IMR-90 (cell line): ENCODE data around the gene PROSER2. TPM values are rescaled to one million over a fixed set of nuclear protein-coding genes. Genes with fewer than 3 reads are reported as not detected.

ENCODE experiments used
- ATAC-seq: fragments of 200-7000 bp; cut with Tn5 transposase; 2 replicates; pipeline ENCODE4 v1.9.1; 2020; ENCODE audit warnings: low read depth, mild to moderate bottlenecking, moderate library complexity
- BruUV-seq: library from RNA; stranded (reverse); fragments of 400-500 nt; replicated peaks from 2 replicates; lab custom pipeline; 2021; lab: Mats Ljungman, UMichigan
- CTCF ChIA-PET: fragments of 300-600 bp; formaldehyde crosslinking; extraction: SDS; loops from one replicate; lab custom pipeline; 2021; ENCODE audit warnings: antibody characterized with exemption; lab: Yijun Ruan, JAX
- POLR2A ChIA-PET: fragments of 300-600 bp; sonication (Branson Sonifier 250); formaldehyde crosslinking; loops from one replicate; lab custom pipeline; 2022; ENCODE audit warnings: antibody characterized with exemption; ENCODE audit not compliant: unreplicated experiment; lab: Charles Lee
- DNase-seq: peaks from one replicate; pipeline ENCODE4 v3.0.0; 2013
- H2AFZ ChIP-seq: replicated peaks from 2 replicates; pipeline ENCODE3; 2013; ENCODE audit warnings: low read length, mild to moderate bottlenecking; ENCODE audit not compliant: poor library complexity
- H2AK5ac ChIP-seq: 2 replicates; pipeline ENCODE4 v1.6.1; 2013; ENCODE audit warnings: low read depth, low read length, inconsistent platforms
- H2AK9ac ChIP-seq: replicated peaks from 2 replicates; pipeline ENCODE3; 2013; ENCODE audit warnings: mild to moderate bottlenecking, low read depth, low read length, moderate library complexity; ENCODE audit not compliant: poor library complexity
- H2BK120ac ChIP-seq: 2 replicates; pipeline ENCODE4 v1.6.1; 2013; ENCODE audit warnings: low read depth, low read length, inconsistent platforms
- H2BK15ac ChIP-seq: 3 replicates; pipeline ENCODE4 v1.6.1; 2013; ENCODE audit warnings: low read depth, low read length, inconsistent platforms
- H2BK20ac ChIP-seq: 2 replicates; pipeline ENCODE4 v1.6.1; 2013; ENCODE audit warnings: low read depth, mild to moderate bottlenecking, inconsistent platforms, low read length, moderate library complexity
- H2BK5ac ChIP-seq: 2 replicates; pipeline ENCODE4 v1.6.1; 2013; ENCODE audit warnings: mild to moderate bottlenecking, low read depth, low read length, inconsistent platforms; ENCODE audit not compliant: poor library complexity, severe bottlenecking
- H3K14ac ChIP-seq: replicated peaks from 2 replicates; pipeline ENCODE4 v1.6.1; 2013; ENCODE audit warnings: low read depth, low read length, inconsistent platforms
- H3K18ac ChIP-seq: 2 replicates; pipeline ENCODE4 v1.6.1; 2013; ENCODE audit warnings: low read depth, low read length, control low read depth
- H3K23ac ChIP-seq: 2 replicates; pipeline ENCODE4 v1.6.1; 2013; ENCODE audit warnings: low read depth, low read length, inconsistent platforms
- H3K27ac ChIP-seq: 2 replicates; pipeline ENCODE4 v1.5.1; 2013; ENCODE audit warnings: mild to moderate bottlenecking, control low read depth, low read length; ENCODE audit not compliant: insufficient read depth
- H3K27me3 ChIP-seq: 2 replicates; pipeline ENCODE4 v1.6.1; 2013; ENCODE audit warnings: low read length; ENCODE audit not compliant: control insufficient read depth, insufficient read depth
- H3K36me3 ChIP-seq: 2 replicates; pipeline ENCODE4 v1.6.1; 2013; ENCODE audit warnings: low read length, mixed read lengths; ENCODE audit not compliant: control insufficient read depth, insufficient read depth
- H3K4ac ChIP-seq: 2 replicates; pipeline ENCODE4 v1.6.1; 2013; ENCODE audit warnings: low read depth, low read length, inconsistent platforms
- H3K4me1 ChIP-seq: 2 replicates; pipeline ENCODE4 v1.6.1; 2013; ENCODE audit warnings: low read length, mixed read lengths; ENCODE audit not compliant: control insufficient read depth, insufficient read depth
- H3K4me2 ChIP-seq: 2 replicates; pipeline ENCODE4 v1.6.1; 2013; ENCODE audit warnings: low read depth, mild to moderate bottlenecking, control low read depth, low read length, moderate library complexity
- H3K4me3 ChIP-seq: 2 replicates; pipeline ENCODE4 v1.5.1; 2013; ENCODE audit warnings: low read depth, mild to moderate bottlenecking, control low read depth, low read length, moderate library complexity; ENCODE audit not compliant: insufficient read depth
- H3K56ac ChIP-seq: 2 replicates; pipeline ENCODE4 v1.6.1; 2013; ENCODE audit warnings: low read length, inconsistent platforms; ENCODE audit not compliant: insufficient read depth; ENCODE audit errors: extremely low read depth
- H3K79me1 ChIP-seq, 2 experiments: 2 replicates each; pipeline ENCODE4 v1.6.1; 2013; ENCODE audit warnings: low read length in 2 of 2, inconsistent platforms in 1 of 2, low read depth in 1 of 2
- H3K9ac ChIP-seq: 2 replicates; pipeline ENCODE4 v1.6.1; 2013; ENCODE audit warnings: low read depth, low read length, control low read depth
- H3K9me1 ChIP-seq: 2 replicates; pipeline ENCODE4 v1.6.1; 2013; ENCODE audit warnings: low read length, inconsistent platforms; ENCODE audit not compliant: insufficient read depth
- H3K9me3 ChIP-seq: 2 replicates; pipeline ENCODE4 v1.6.1; 2013; ENCODE audit warnings: low read length; ENCODE audit not compliant: control insufficient read depth, insufficient read depth
- H4K20me1 ChIP-seq: 2 replicates; pipeline ENCODE4 v1.6.1; 2013; ENCODE audit warnings: low read length, inconsistent platforms; ENCODE audit not compliant: insufficient read depth
- H4K5ac ChIP-seq: 2 replicates; pipeline ENCODE4 v1.6.1; 2013; ENCODE audit warnings: mild to moderate bottlenecking, low read depth, low read length, control low read depth
- H4K8ac ChIP-seq, 2 experiments: 2 replicates each; pipeline ENCODE4 v1.6.1; 2013; ENCODE audit warnings: low read depth in 2 of 2, low read length in 2 of 2, control low read depth in 1 of 2, inconsistent platforms in 1 of 2
- H4K91ac ChIP-seq: 2 replicates; pipeline ENCODE4 v1.6.1; 2013; ENCODE audit warnings: low read depth, low read length, inconsistent platforms; ENCODE audit not compliant: insufficient read depth
- BHLHE40 ChIP-seq: fragments of 150-350 bp; IDR thresholded peaks from 2 replicates; pipeline ENCODE4 v1.6.1; 2016; ENCODE audit warnings: mild to moderate bottlenecking, low read depth, low read length
- CEBPB ChIP-seq: IDR thresholded peaks from 2 replicates; pipeline ENCODE4 v1.6.1; 2012; ENCODE audit warnings: low read depth, low read length, improper control_type of control experiment
- CHD1 ChIP-seq: IDR thresholded peaks from 2 replicates; pipeline ENCODE4 v1.6.1; 2012; ENCODE audit warnings: low read depth, low read length, improper control_type of control experiment
- CTCF ChIP-seq: conservative IDR thresholded peaks from 2 replicates; pipeline ENCODE4 v1.5.1; 2012; ENCODE audit warnings: mild to moderate bottlenecking, low read depth, low read length, improper control_type of control experiment
- MAFK ChIP-seq: IDR thresholded peaks from 2 replicates; pipeline ENCODE4 v1.6.1; 2012; ENCODE audit warnings: low read depth, low read length, improper control_type of control experiment
- MAZ ChIP-seq: IDR thresholded peaks from 2 replicates; pipeline ENCODE4 v1.6.1; 2012; ENCODE audit warnings: low read depth, mild to moderate bottlenecking, low read length, improper control_type of control experiment, moderate library complexity, borderline replicate concordance
- MXI1 ChIP-seq: IDR thresholded peaks from 2 replicates; pipeline ENCODE4 v1.6.1; 2012; ENCODE audit warnings: low read depth, mild to moderate bottlenecking, low read length, moderate library complexity, borderline replicate concordance
- NFE2L2 ChIP-seq: fragments of 150-350 bp; IDR thresholded peaks from 2 replicates; pipeline ENCODE4 v1.6.1; 2016; ENCODE audit warnings: low read depth, mild to moderate bottlenecking, low read length
- POLR2A ChIP-seq: IDR thresholded peaks from 2 replicates; pipeline ENCODE4 v1.6.1; 2012; ENCODE audit warnings: mild to moderate bottlenecking, low read depth, low read length
- RAD21 ChIP-seq: IDR thresholded peaks from 2 replicates; pipeline ENCODE4 v1.6.1; 2012; ENCODE audit warnings: low read length, improper control_type of control experiment
- RCOR1 ChIP-seq: IDR thresholded peaks from 2 replicates; pipeline ENCODE4 v1.6.1; 2012; ENCODE audit warnings: mild to moderate bottlenecking, low read length, improper control_type of control experiment; ENCODE audit not compliant: insufficient replicate concordance
- RFX5 ChIP-seq: IDR thresholded peaks from 2 replicates; pipeline ENCODE4 v1.8.0; 2012; ENCODE audit warnings: low read depth, mild to moderate bottlenecking, low read length, moderate library complexity
- USF2 ChIP-seq: fragments of 150-350 bp; IDR thresholded peaks from 2 replicates; pipeline ENCODE4 v1.6.1; 2017; ENCODE audit warnings: mild to moderate bottlenecking, antibody characterized with exemption, low read length, low read depth
- WGBS, 2 experiments: methylation state at CpG; one replicate each; pipeline versions ENCODE4 v1.1.5 to v1.1.7; 2013; ENCODE audit warnings: missing lambda C conversion rate in 2 of 2; ENCODE audit not compliant: insufficient read length in 1 of 2; ENCODE audit errors: extremely low coverage in 2 of 2; 5-methylcytosine and 5-hydroxymethylcytosine counted together
- dilution Hi-C: fragments of 300-500 bp; cut with HindIII; formaldehyde crosslinking; loops from one replicate; pipeline ENCODE4 v1.14.3; 2018; ENCODE audit warnings: low sequenced_read_pairs; ENCODE audit not compliant: unreplicated experiment
- in situ Hi-C: fragments of 300-500 bp; cut with MboI; formaldehyde crosslinking; loops from 3 replicates; pipeline ENCODE4 v1.14.3; 2019; ENCODE audit warnings: low sequenced_read_pairs, inconsistent platforms, mixed read lengths
- intact Hi-C: fragments of 100-400 bp; cut with micrococcal nuclease; formaldehyde crosslinking; loops from 2 replicates; pipeline ENCODE4 v1.10.0; 2022
- polyA plus RNA-seq, 3 experiments: library from polyadenylated mRNA; depleted of rRNA; stranded (reverse); fragments of >200 nt; gene quantifications; 2 replicates each; pipeline ENCODE4 v1.2.3, GENCODE V29; 2012; ENCODE audit warnings: low replicate concordance in 1 of 3
- total RNA-seq: library from RNA; depleted of rRNA; stranded (reverse); fragments of >200 nt; gene quantifications from 2 replicates; pipeline ENCODE4 v1.2.3, GENCODE V29; 2012

Gene PROSER2
- total and polyA plus RNA-seq, 2 of the 4 experiments (the other 2 are of a cell fraction), result 1.4 to 2.0 TPM

GRCh38 chr10:11854301-11854700 is 31.1 kb downstream of the PROSER2 start:
- CTCF ChIA-PET, result no interaction called here

More at GRCh38 chr10:11854301-11854700, 31.1 kb downstream of the PROSER2 start:
- Histone ChIP-seq H3K4me3 (no peak overlapping the region), H3K4ac (no peak overlapping the region), H3K4me2 (no peak overlapping the region), H4K20me1 (no peaks in the 10 kb centered on the region), H3K79me1 (peaks cover 0 to 5% of the 10 kb centered on the region in 2 experiments; a peak in 1 of 4 replicates), H3K4me1 (peaks cover 2% of the 10 kb centered on the region; the same call in 1 of the 2 replicates), H2BK120ac (no peak overlapping the region), H3K56ac (no peak overlapping the region), H4K91ac (no peak overlapping the region), H2BK15ac (no peak overlapping the region), H3K9me1 (0 out of 2 replicates have a peak, but pooled peaks cover 4% of the 10 kb centered on the region), H3K14ac (no peak overlapping the region), H3K9ac (no peak overlapping the region), H3K9me3 (no peaks in the 10 kb centered on the region), H3K27ac (no peak overlapping the region), H2AFZ (no peak overlapping the region), H3K36me3 (no peaks in the 10 kb centered on the region; the same call in none of the 2 replicates), H4K5ac (no peak overlapping the region), H3K27me3 (no peaks in the 10 kb centered on the region), H2BK20ac (no peak overlapping the region), H3K18ac (no peak overlapping the region), H2AK9ac (no peak overlapping the region), H2AK5ac (no peak overlapping the region), H2BK5ac (no peak overlapping the region), H4K8ac (no peak overlapping the region), H3K23ac (no peak overlapping the region)
- in situ Hi-C loops (no loop called here), dilution Hi-C loops (no loop called here), intact Hi-C loops (no loop called here)
- no peak for ATAC-seq
- no peak for DNase-seq
- 100% methylated on average over 1 of the region's 6 CpGs; no CpG with 5 or more reads in 1 of the 2 experiments for WGBS, 2 experiments
- no TSS peak for BruUV-seq
- TF ChIP-seq CTCF, result no peak
- no peak for TF ChIP-seq POLR2A
- TF ChIP-seq MAZ, result no peak
- TF ChIP-seq BHLHE40, result no peak
- TF ChIP-seq CHD1, result no peak
- no peak for TF ChIP-seq RAD21
- no peak for TF ChIP-seq NFE2L2
- TF ChIP-seq RFX5, result no peak
- TF ChIP-seq MAFK, result no peak
- TF ChIP-seq CEBPB, result no peak
- no peak for TF ChIP-seq USF2
- TF ChIP-seq MXI1, result no peak
- no peak for TF ChIP-seq RCOR1
- POLR2A ChIA-PET, result no interaction called here
